Lower leg skin (tissue), 4 donors: ENCODE data around the gene TOMM6. TPM values are rescaled to one million over a fixed set of nuclear protein-coding genes. Genes with fewer than 3 reads are reported as not detected.

ENCODE experiments used
- DNase-seq, 2 donors: peaks; one replicate each; pipeline ENCODE4 v3.0.0-alpha.2; 2019; ENCODE audit warnings: low spot score in 2 of 2
- H3K4me3 ChIP-seq: fragments of 200-600 bp; sonication (generic); 2 replicates; pipeline ENCODE4 v1.5.1; 2017; ENCODE audit warnings: mild to moderate bottlenecking, low read depth; ENCODE audit not compliant: poor library complexity, severe bottlenecking
- CTCF ChIP-seq, 3 donors: fragments of 450-650 bp; IDR thresholded peaks; one replicate each; pipeline ENCODE4 v1.5.1; 2016; ENCODE audit warnings: antibody characterized with exemption in 3 of 3, mild to moderate bottlenecking in 3 of 3, moderate library complexity in 2 of 3
- POLR2A ChIP-seq, 2 donors: fragments of 450-650 bp; IDR thresholded peaks; one replicate each; pipeline ENCODE4 v1.6.1; 2016 to 2017; ENCODE audit warnings: antibody characterized with exemption in 2 of 2, mild to moderate bottlenecking in 1 of 2, moderate library complexity in 1 of 2
- WGBS, 2 donors: methylation state at CpG; one replicate each; pipeline ENCODE4 v1.1.5; 2018; 5-methylcytosine and 5-hydroxymethylcytosine counted together
- intact Hi-C: fragments of 100-400 bp; cut with DNase I; formaldehyde crosslinking; loops from one replicate; pipeline ENCODE4 v1.15.0; 2023; ENCODE audit warnings: low total_unique reads
- total RNA-seq, 4 donors: library from RNA; depleted of rRNA; stranded (reverse); fragments of >200 nt; gene quantifications; one replicate each; pipeline ENCODE4 v1.1.0, GENCODE V29; 2016

The TOMM6 gene
- total RNA-seq, 4 donors from 2014 or later = 90.7 to 136 (median 100) TPM

- no peak for DNase-seq
- no peak overlapping the region for H3K4me3 ChIP-seq
- intact Hi-C loops = no loop called here
- no peak for TF ChIP-seq POLR2A (IDR thresholded peaks at IDR 0.05)
- TF ChIP-seq CTCF (IDR thresholded peaks at IDR 0.05) = no peak
- WGBS, 2 donors = 83 to 85% methylated on average over 13 of the region's 13 CpGs
Observed at GRCh38 chr6:41824571-41825569, 37.4 kb downstream of the TOMM6 start.

GRCh38 chr6:41826343-41827022 is 39.0 kb downstream of the TOMM6 start:
- TF ChIP-seq CTCF (IDR thresholded peaks at IDR 0.05) (no peak), POLR2A (IDR thresholded peaks at IDR 0.05) (no peak)
- intact Hi-C loops = no loop called here
- H3K4me3 ChIP-seq = no peak overlapping the region
- no peak for DNase-seq
- 92 to 98% methylated on average over 2 of the region's 2 CpGs for WGBS, 2 donors

GRCh38 chr6:41832263-41832662 is 44.8 kb downstream of the TOMM6 start:
- no peak for TF ChIP-seq POLR2A (IDR thresholded peaks at IDR 0.05)
- TF ChIP-seq CTCF (IDR thresholded peaks at IDR 0.05) = no peak
- H3K4me3 ChIP-seq = no peak overlapping the region
- DNase-seq = no peak
- intact Hi-C loops = no loop called here
- WGBS, 2 donors = 91 to 94% methylated on average over 3 of the region's 3 CpGs

- intact Hi-C loops = no loop called here
- H3K4me3 ChIP-seq = no peak overlapping the region
- no peak for DNase-seq
- no peak for TF ChIP-seq CTCF (IDR thresholded peaks at IDR 0.05)
- TF ChIP-seq POLR2A (IDR thresholded peaks at IDR 0.05) = no peak
- WGBS, 2 donors = 80 to 86% methylated on average over 5 of the region's 5 CpGs
Observed at GRCh38 chr6:41836022-41836659, 48.6 kb downstream of the TOMM6 start.

GRCh38 chr6:41836660-41837052 is 49.2 kb downstream of the TOMM6 start:
- no peak for DNase-seq
- intact Hi-C loops = no loop called here
- TF ChIP-seq CTCF (IDR thresholded peaks at IDR 0.05) (no peak), POLR2A (IDR thresholded peaks at IDR 0.05) (no peak)
- H3K4me3 ChIP-seq = no peak overlapping the region
- WGBS, 2 donors = 88 to 92% methylated on average over 2 of the region's 2 CpGs

Other genes starting within 250 kb of the TOMM6 start
- 10 to 100 TPM in 2 of 4 donors, 1 to 10 TPM in 2; 7.5 to 11.6 (median 10.1) TPM for gene FOXP4, start 241.3 kb upstream of the TOMM6 start, total RNA-seq
- 10 to 100 TPM; 30.4 to 70.9 (median 39.8) TPM for gene MDFI, start 149.2 kb upstream of the TOMM6 start, total RNA-seq
- gene TFEB, start 52.1 kb upstream of the TOMM6 start, total RNA-seq = 10 to 100 TPM; 20.2 to 38.3 (median 26.0) TPM
- under 1 TPM in 1 of 4 donors, not detected in 3; 0.42 TPM for gene PGC, start 40.3 kb upstream of the TOMM6 start, total RNA-seq
- gene FRS3, start 7.8 kb upstream of the TOMM6 start, total RNA-seq = 1 to 10 TPM in 3 of 4 donors, under 1 TPM in 1; 0.79 to 4.2 (median 2.4) TPM
- gene PRICKLE4, start 6.9 kb upstream of the TOMM6 start, total RNA-seq = 1 to 10 TPM; 3.2 to 5.0 (median 3.9) TPM
- 1 to 10 TPM; 2.3 to 7.3 (median 3.7) TPM for gene USP49, start 107.7 kb downstream of the TOMM6 start, total RNA-seq
- gene MED20, start 133.4 kb downstream of the TOMM6 start, total RNA-seq = 10 to 100 TPM in 2 of 4 donors, 1 to 10 TPM in 2; 5.7 to 11.5 (median 9.8) TPM
- 10 to 100 TPM in 1 of 4 donors, 1 to 10 TPM in 3; 4.1 to 12.2 (median 7.7) TPM for gene BYSL, start 133.8 kb downstream of the TOMM6 start, total RNA-seq
- 100 to 1,000 TPM; 130 to 169 (median 157) TPM for gene CCND3, start 154.1 kb downstream of the TOMM6 start, total RNA-seq